ENCODE measurements around the gene S100A5.

- TF ChIP-seq CTCF (IDR thresholded peaks at IDR 0.05 in 4 of 5, conservative IDR thresholded peaks at IDR 0.05 in 1 of 5) (no peak), POLR2A (IDR thresholded peaks at IDR 0.05) (no peak)
Measured at GRCh38 chr1:153586347-153586746, 45.6 kb upstream of the S100A5 start.

Measured in gastrocnemius medialis (tissue), 4 donors.